NCI-H2029 (cell line): ENCODE measurements around the gene PSMB8.
"Not testable (repeated sequence)": the region's sequence is repeated elsewhere in the genome, so short reads cannot be mapped to it uniquely, and the experiment has no call there.

Source experiments
- DNase-seq: peaks from one replicate; lab custom pipeline; 2025; lab: John Stamatoyannopoulos, UW

PSMB8 gene

DNA sequence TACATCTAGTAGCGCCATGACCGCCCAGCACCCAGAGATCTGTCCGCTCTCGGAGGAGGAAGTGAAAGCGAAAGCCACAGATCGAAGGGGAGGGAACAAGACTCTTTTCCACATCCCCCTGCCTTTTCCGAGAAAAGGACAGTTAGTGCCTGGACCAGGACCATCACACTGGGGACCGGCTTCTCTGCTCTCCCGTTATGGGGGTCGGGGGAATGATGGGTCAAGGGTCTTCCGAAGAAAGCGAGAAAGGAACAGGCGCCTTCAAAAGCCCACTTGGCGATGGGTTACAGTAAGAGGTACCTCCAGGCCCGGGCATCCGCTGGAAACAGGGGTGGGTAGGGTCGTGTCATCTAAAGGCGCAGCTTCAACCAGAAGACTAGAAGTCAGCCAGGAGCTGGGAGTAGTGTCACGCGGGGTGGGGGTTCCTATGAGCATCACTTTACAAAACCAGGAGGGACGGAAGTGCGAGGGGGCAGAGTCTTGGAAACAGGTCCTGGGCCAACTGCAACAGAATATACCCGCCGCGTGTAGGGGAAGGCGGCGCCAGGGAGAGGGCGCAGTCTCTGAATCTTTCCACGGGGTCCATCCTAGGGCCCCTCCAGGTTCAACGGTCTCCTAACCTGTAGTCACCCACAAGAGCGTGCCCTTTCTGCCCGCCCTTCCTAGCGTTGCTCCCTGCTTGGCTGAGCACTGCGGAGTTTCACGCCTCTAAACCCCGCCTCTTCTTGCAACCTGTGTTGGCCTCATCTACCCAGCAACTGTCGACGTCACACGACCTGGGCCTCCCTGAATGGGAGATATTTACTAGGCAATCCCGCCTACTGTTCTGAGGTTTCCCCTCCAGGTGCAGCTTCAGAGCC is at the start of gene PSMB8:
Gene PSMB8 (minus strand): TSS at position 69 of the 860 bp plus-strand sequence. CDS start 51 bp downstream, at position 18.
- DNase-seq: peak; percentile 96

DNA sequence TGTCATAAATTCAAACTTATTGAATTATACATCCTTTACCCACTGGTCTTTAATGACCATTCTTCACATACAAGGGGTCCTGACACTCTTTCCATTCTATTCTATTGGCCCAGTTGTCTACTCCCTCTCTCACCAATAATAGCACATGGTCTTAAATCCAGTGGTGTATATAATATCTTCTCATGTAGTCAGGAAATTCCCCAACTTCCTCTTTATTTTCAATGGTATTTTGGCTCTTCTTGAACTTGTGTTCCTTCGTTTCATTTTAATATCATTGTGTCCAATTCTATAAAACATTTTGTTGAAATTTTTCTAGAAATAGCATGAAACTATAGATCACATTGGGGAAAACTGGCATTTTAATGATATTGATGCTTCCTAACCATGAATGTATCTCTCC is 47.0 kb upstream of the PSMB8 start:
- DNase-seq: no peak

DNA sequence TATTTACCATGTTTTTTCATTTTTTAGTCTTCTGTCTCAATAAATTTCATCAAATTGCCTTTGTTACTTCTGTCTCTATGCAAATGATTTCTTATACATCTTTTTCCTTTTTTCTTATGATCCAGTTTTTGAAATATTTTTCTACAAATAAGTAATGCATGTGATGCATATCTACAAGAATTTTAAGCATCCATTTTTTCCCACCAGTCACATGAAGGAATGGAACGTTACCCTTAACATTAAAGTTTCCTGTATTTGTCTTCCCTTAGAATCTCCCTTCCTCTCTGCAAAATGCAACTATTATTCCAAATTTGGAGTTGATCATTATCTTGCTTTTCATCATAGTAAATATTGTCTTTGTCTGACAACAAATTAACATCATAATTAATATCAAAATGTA is 45.7 kb upstream of the PSMB8 start:
- no peak for DNase-seq

DNA sequence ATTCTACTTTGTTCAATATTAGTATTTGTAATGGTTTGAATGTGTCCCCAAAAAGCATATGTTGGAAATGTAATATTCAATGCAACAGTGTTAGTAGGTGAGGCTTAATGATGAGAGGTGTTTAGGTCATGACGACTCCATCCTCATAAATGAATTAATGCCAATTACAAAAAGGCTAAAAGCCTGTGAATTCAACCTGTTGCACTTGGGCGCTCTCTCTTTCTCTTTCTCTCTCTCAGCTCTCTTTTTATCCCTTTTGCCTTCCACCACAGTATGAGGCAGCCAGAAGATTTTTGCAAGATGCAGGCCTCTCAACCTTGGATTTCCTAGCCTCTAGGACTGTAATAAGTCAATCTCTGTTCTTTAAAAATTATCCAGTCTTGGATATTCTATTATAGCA is 44.7 kb upstream of the PSMB8 start:
- no peak for DNase-seq

DNA sequence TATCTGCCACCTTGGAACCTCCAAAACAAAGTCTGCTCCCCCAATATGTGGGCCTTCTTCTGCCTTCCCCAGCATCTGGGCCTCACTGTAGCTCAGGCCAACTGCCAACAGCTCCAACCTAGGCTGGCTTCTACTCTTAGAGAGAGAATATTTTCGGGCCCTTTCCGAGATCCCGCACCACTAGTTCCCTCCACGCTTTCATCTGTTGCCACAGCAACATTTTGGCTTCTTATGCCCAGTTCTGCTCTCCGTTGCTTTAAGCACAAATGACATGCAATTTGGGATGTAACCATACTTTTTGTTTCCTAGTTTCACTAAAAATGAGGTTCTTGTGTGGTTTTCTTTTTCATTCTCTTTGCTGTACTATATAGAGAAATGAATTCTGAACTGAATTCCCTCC is 43.8 kb upstream of the PSMB8 start:
- DNase-seq: no peak

DNA sequence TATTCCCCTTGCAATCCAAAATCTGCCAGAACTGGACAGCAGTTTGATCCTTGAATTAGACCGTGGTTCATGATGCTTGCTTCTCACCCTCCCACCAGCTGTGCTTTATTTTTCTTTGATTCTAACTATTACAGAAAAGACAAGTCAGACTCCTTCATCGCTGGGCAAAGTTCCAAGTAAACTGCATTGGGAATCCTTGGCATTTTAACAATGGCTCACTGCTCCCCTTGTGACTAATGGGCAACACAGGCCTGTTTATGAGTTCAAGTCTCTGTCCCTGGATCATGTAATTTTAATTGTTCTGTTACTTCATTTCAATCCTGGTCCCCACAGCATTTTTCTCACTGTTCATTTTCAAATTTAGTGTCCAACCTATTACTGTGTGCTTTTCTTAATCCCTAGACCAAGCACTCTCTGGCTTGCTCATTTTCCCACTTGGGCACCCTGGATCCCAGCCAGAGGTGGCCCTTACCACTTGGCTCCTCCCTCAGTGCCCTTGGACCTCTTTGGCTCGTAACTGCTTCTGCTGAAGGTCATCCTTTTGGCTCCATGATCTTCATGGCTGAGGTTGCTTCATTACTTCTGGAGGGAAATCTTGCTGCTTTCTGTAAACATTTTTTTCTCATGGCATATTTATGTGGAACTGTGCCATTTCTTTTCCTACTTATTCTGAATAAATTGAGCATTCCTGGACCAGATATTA is 43.0 kb upstream of the PSMB8 start:
- no peak for DNase-seq

DNA sequence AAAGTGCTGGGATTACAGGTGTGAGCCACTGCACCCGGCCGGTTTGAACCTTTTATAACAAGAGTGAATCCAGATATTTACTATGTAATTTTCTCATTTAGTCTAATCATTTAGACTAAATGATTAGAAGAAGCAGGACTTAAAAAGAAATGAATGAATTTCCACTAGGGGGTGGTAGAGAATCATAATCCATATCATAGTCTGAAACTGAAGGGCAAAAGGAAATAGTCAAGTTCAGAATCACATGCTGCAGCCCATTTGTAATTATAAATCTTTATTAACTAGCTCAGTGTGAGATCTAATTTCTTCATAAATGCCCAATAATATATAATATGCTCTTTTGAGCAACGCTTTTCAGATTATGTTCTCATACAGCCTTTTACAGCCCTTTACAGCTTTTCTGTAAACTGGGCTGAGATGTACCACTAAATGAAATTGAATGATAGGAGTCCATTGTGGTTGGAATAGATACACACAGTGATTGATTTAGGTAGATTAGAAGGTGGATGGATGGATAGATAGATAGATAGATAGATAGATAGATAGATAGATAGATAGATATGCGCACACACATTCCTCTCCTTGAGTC is 41.9 kb upstream of the PSMB8 start:
- peak; percentile 69 for DNase-seq

DNA sequence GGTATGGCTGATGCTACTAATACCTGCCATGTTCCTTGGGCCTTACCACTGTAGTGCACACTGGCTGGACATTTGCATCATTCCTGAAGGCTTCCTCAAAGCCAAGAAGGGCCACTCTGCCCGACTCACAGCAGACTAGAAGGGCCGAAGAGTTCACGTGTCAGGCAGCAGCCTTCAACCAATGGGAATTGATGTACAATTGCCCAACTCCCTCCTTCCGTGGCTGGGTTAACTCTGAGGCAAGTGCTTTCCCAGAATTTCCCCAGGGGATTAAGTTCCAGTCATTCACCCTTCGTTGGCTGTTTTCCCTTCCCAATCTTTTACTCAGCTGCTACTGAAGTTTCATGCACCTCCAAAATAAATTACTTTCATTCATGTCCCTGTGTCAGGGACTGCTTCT is 39.9 kb upstream of the PSMB8 start:
- DNase-seq: no peak

DNA sequence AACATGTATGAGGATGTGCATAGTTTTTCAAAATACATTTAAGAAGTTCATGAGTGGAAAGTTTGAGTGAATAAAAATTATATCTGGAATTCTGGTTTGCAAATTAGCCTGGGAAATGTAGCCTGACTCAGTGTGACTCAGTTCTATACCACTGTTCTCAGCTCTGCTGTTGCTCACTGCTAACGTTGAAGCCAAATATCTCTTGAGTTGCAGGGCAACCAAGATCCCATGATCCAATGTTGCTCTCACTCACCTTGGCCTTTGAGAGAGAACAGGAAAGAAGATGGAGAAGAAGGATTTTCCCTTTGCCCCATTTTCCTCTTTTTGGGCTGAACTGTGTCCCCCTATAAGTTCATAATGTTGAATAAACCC is 39.0 kb upstream of the PSMB8 start:
- no peak for DNase-seq

DNA sequence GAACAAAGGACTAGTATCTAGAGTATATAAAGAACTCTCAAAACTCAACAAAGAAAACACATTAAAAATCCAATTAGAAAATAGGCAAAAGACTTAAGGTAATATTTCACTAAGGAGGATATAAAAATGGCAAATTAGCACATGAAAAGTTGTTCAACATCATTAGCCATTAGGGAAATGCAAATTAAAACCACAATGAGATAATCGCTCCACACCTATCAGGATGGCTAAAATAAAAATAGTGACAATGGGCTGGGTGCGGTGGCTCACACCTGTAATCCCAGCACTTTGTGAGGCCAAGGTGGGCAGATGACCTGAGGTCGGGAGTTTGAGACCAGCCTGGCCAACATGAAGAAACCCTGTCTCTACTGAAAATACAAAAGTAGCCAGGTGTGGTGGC is 37.1 kb upstream of the PSMB8 start:
- not testable (repeated sequence) for DNase-seq

DNA sequence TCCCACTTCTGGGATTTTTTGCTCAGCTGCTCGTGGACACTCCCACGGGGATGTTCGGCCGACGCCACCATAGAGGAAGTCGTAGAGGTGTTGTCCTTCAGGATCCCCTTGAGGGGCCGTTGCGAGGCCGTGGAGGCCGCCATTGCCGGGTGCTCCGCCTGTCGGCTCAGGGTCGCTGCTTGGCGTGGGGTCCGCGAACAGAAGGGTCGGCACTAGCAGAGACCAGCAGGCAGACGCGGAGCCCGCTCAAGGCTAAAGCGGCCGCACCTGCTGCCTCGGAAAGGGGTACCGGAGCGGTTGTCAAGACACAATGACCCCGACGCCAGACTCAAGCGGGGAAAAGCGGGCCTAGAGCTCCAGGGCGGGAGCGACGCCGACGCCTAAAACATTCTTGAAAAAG is 35.8 kb upstream of the PSMB8 start:
- no peak for DNase-seq

DNA sequence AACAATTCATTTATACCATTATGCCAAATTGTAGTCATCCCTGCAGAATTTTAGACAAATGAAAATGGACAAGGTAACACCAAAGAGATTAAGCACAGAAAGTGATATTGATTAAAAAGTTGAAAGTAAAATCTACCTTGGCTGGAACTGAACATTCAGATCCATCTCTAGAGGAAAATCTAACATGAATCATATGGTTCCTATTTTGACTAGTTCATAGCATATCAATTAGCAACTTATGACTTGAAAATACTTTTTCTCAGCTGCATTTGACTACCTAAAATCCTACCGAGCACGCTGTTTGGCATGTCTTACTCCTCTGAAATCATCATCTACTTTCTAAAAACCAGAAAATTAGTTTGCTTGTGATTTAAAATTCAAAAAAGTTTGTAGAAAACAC is 32.8 kb upstream of the PSMB8 start:
- no peak for DNase-seq

DNA sequence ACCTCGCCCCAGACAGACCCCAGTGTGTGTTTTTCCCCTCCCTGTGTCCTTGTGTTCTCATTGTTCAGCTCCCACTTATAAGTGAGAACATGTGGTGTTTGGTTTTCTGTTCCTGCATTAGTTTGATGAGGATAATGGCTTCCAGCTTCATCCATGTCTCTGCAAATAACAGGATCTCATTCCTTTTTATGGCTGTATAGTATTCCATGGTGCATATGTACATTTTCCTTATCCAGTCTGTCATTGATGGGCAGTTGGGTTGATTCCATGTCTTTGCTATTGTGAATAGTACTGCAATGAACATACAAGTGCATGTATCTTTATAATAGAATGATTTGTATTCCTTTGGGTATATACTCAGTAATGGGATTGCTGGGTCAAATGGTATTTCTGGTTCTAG is 30.1 kb upstream of the PSMB8 start:
- not testable (repeated sequence) for DNase-seq

DNA sequence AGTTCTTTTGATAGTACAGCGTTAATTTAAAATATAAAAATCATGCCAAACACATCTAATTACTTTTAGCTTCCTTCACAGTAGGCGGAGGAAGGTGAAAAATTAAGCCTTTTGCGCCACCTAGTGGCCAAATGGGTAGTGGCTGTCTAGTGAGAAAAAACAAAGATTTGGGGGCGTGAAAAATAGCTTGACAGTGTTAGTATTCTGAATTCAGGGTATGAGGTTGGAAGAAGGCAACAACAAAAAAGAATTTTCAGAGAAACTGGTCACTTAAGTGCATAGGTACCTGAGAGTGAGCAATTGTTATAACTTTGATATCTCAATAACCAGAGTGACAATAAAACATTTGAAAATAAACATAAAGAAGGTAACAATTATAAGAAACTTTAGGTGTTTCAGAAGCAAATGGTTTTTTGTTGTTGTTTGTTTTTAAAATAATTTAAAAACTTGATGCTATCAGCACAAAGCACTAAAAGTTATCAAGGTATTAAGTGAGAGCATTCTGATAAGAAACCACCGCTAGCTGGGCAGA is 24.5 kb upstream of the PSMB8 start:
- DNase-seq: peak; percentile 60

DNA sequence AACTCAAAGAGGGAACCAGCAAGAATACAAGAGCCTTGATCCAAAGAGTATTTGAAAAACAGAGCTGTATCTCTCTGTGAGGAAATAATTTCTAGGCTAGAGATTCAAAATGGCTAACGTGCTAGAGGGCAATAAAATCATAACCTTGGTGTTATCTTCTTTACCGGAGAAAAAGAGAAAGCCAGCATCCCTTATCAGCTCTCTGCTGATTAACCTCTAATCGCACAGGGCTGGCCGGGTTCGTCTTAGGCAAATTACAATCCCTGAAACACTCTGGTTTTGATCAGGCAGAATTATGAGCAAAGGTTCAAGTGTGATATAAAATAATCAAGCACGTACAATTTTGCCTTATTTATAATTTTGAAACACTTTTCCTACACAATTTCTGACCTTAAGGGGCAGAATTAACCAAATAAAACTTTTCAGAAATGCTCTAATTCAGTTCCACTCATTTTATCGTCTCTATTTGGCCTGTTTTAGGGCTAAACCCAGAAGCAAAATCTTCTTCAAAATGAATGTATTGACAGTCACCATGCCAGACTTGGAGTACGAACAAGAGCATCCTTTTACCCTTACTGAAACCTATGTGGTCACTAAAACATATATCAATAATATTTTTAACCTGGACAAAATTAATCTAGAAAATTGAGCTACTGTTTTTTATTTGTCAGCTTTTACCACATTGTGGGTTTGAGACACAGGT is 23.9 kb upstream of the PSMB8 start:
- DNase-seq: no peak

DNA sequence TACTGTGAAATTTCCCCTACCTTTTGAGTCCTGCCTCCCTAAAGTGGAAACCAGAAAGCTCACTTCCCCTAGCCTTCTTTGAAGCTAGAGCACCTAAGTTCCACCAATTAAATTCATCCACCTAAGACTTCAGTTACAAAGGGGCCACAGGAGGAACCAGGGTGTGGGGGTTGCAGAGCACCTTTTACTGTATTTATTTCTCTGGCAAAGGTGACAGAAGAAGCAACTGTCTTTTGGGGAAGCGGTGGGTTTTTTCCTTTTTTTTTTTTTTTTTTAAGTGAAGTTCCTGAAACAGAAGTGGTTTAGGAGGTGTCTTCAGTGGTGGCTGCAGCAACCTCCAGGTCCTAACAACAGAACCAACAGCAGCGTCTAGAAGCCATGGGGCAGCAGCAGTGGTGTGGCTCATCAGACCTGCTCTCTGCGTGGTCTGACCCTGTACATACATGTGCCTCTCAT is 23.2 kb upstream of the PSMB8 start:
- DNase-seq: no peak

DNA sequence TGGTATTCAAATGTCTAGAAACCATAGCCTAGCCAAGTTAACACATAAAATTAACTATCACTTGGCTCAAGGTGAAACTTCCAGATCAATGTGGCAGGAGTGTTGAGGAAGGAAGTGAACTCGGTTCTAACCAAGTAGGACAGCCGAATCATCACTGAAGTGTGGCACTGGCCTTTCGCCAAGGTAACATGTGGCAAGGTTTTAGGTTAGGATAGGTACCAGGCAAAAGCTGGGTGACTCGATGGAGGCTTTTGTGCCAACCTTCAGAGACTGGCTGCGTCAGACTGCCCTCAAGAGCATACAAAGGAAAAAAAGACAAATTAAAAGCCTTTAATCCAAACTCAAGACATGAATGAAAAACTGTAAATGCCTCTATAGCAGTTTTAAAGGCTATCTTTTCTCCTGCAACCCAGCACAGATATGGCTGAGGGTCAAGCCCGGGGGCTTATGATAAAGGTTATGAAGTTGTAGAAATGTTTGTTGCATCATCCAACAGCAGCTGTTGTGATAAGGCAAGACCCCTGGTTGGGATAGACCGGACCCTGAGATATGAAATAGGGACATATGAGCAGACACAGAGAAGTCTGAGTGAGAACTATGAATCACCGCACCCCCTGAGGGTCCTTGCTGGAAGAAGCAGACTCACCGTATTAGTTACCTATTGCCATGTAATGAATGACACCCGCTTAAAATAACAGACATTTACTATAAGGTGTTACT is 22.0 kb upstream of the PSMB8 start:
- DNase-seq: no peak

DNA sequence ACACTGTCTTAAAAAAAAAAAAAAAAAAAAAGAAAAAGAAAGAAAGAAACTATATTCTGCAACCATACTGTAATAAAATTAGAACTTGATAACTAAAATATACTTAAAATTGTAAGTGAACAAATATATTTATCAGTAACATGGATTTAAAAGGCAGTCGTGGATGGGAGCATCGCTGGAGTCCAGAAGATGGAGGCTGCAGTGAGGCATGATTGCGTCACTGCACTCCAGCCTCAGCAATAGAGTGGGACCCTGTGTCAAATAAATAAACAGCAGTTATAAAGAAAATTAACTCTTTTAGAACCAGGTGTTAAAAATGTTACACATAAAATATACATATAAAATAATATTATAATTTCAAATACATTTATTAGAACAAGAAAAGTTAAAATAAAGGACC is 18.9 kb upstream of the PSMB8 start:
- no peak for DNase-seq

DNA sequence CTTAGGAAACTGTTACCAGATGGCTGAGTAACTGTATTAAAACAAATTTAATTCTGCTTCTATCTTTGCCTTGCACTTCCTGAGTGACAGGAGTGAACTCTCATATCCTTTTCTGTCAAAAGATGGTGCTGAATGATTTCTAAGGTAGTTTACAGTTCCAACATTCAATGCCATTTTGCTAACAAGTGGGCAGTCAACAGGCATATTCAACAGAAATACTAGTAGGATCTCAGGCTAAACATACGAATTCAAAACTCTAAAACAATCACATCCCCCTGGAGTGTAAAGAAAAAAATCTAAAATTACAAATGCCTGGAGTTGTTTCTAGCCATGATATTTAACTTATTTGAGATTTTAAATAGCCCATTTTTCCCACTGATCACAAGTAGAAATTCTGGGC is 16.8 kb upstream of the PSMB8 start:
- DNase-seq: no peak

DNA sequence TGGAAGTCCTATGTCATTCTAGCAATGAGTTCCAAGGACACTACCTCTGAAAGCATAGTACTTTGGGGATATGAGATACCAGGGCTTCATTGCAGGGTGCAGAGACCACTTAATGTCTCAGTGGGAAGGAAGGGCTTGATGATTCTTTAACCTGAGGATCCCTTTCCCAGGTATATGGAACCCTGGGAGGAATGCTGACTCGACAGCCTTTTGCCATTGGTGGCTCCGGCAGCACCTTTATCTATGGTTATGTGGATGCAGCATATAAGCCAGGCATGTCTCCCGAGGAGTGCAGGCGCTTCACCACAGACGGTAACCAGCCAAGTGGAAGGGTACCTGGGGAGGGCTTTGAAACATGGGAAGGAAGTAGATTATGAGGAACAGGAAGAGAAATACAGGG is 14.3 kb upstream of the PSMB8 start:
- DNase-seq: no peak

DNA sequence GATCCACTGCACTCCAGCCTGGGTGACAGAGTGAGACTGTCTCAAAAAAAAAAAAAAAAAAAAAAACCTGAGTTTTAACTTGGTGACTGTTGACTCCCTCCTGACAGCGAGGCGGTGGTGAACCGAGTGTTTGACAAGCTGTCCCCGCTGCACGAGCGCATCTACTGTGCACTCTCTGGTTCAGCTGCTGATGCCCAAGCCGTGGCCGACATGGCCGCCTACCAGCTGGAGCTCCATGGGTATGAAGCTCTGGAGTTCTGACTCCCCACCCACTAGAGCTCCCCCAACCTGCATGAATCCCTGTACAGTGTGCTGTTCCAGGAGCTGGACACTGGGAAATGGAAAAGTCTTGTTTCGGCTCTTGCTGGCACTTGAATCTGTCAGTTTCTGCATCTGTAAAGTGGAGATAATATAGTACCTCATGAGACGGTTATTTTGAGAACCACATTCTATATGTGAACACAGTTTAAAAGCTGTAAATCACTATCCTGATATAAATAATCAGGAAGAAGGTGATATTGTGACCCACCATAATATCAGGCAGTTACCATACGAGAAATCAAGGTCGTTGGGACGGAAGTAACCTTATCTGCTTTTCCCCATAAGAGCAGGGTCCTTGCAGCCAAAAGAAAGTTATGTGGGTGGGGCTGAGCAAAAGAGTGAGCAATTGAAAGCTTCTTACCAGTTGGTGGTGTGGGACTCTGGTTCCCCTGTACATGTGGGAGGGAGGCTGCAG is 13.5 kb upstream of the PSMB8 start:
- no peak for DNase-seq
